Pancreas (tissue), 10 donors: ENCODE measurements around the gene MAP3K5. TPM values are rescaled to one million over a fixed set of nuclear protein-coding genes. Genes with fewer than 3 reads are reported as not detected.
"Not testable (repeated sequence)": the region's sequence is repeated elsewhere in the genome, so short reads cannot be mapped to it uniquely, and the experiment has no call there.

Source experiments
- ATAC-seq, 4 donors: fragments of 200-7000 bp; cut with Tn5 transposase; one replicate each; pipeline versions ENCODE4 v1.8.0 to v1.9.1; 2020; ENCODE audit warnings: mild to moderate bottlenecking in 4 of 4, moderate library complexity in 4 of 4
- DNase-seq, 6 donors: peaks; one replicate each; pipeline ENCODE4 v3.0.0-alpha.2; 2020
- FAIRE-seq: peaks from 2 replicates; lab custom pipeline; 2012; peaks lifted over from hg19 to GRCh38; lab: Jason Lieb, UNC
- H3K27ac ChIP-seq, 4 donors: fragments of 200-600 bp; sonication (generic); 1 replicate in 3 of 4; 2 replicates in 1 of 4; pipeline versions ENCODE4 v1.5.0 to v1.8.0; 2020
- H3K27me3 ChIP-seq, 4 donors: fragments of 200-600 bp; one replicate each; pipeline ENCODE4 v1.8.0; 2021
- H3K36me3 ChIP-seq, 3 donors: fragments of 200-600 bp; sonication (generic) in 1 of 3; one replicate each; pipeline versions ENCODE4 v1.5.0 to v1.8.0; 2020 to 2021
- H3K4me1 ChIP-seq, 3 donors: fragments of 200-600 bp; one replicate each; pipeline ENCODE4 v1.8.0; 2021
- H3K4me3 ChIP-seq, 4 donors: fragments of 200-600 bp; sonication (generic) in 2 of 4; one replicate each; pipeline versions ENCODE4 v1.5.0 to v1.8.0; 2020 to 2021
- H3K9me3 ChIP-seq, 4 donors: fragments of 200-600 bp; one replicate each; pipeline ENCODE4 v1.8.0; 2021
- WGBS, 2 donors: extraction: QIAGEN DNeasy Blood & Tissue Kit; methylation state at CpG; one replicate each; pipeline ENCODE4 v1.1.7; 2013; 5-methylcytosine and 5-hydroxymethylcytosine counted together
- intact Hi-C, 3 donors: fragments of 100-400 bp; cut with DNase I; formaldehyde crosslinking; loops; one replicate each; pipeline versions ENCODE4 v1.11.1 to v1.14.2; 2022
- polyA plus RNA-seq, 2 donors: library from polyadenylated mRNA; stranded (reverse); fragments of 200-250 nt; gene quantifications; one replicate each; pipeline ENCODE4 v1.2.3, GENCODE V29; 2013
- total RNA-seq, 6 donors: library from RNA; stranded (reverse); fragmentation: NEBNext Ultra II Directional in 4 of 6; extraction: Animal tissue kit (Norgen Biotek cat#: 25700) in 4 of 6; gene quantifications; one replicate each; pipeline versions ENCODE4 v1.2.1 to v1.2.4, GENCODE V29; 2021 to 2023
- TF ChIP-seq, protein P1 (sequence below), 4 donors: fragments of 200-600 bp; sonication (generic) in 3 of 4; IDR thresholded peaks; one replicate each; pipeline versions ENCODE4 v1.5.0 to v1.8.0; 2021; ENCODE audit warnings: antibody characterized with exemption in 4 of 4
- donor health status: healthy with polysubstance abuse.
- donor health status: DM: no; HTN: no; CAD: no; lungs with moderate emphysema.
- donor health status: DM: no; HTN: no; CAD: no.
- donor health status: control.
- donor health status: control.
- donor health status: Bipolar disorder and iron deficiency.
- donor health status: DM: yes; HTN: yes; CAD: no.
- donor health status: DM: no; HTN: no; CAD: no.
- donor health status: DM: no; HTN: no; CAD: no.
- donor health status: DM: yes; HTN: yes; CAD: no.

The MAP3K5 gene
- total and polyA plus RNA-seq, 8 donors: 6.7 to 28.6 (median 19.4) TPM

DNA sequence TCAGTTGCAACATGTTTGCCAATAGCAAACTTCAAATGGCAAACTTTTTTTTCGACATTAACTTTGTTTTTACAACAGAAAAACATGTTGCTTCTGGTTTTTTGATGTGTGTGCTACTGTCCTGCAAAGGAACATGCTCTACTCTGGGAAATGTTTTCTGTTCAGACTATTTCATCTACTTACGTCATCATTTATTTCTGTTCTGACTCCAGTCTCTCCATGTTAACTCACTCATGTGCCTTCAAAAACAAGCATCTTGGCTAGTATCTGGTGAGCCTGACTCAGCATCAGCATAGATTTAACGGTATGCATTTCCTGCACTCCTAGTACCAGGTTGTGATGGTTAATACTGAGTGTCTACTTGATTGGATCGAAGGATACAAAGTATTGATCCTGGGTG, 206.0 kb downstream of the MAP3K5 start:
- TF ChIP-seq, protein P1, sequence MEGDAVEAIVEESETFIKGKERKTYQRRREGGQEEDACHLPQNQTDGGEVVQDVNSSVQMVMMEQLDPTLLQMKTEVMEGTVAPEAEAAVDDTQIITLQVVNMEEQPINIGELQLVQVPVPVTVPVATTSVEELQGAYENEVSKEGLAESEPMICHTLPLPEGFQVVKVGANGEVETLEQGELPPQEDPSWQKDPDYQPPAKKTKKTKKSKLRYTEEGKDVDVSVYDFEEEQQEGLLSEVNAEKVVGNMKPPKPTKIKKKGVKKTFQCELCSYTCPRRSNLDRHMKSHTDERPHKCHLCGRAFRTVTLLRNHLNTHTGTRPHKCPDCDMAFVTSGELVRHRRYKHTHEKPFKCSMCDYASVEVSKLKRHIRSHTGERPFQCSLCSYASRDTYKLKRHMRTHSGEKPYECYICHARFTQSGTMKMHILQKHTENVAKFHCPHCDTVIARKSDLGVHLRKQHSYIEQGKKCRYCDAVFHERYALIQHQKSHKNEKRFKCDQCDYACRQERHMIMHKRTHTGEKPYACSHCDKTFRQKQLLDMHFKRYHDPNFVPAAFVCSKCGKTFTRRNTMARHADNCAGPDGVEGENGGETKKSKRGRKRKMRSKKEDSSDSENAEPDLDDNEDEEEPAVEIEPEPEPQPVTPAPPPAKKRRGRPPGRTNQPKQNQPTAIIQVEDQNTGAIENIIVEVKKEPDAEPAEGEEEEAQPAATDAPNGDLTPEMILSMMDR (IDR thresholded peaks at IDR 0.05): no peak
- no peak overlapping the region for H3K4me3 ChIP-seq
- FAIRE-seq (no peak), DNase-seq (no peak), ATAC-seq (peak in 1 of 4 donors; percentile 13)
- no peaks in the 10 kb centered on the region for H3K27me3 ChIP-seq
- no peak overlapping the region for H3K27ac ChIP-seq
- peaks cover 0 to 17% (median 6%) of the 10 kb centered on the region in 3 donors for H3K36me3 ChIP-seq
- 60 to 70% methylated on average over 4 of the region's 4 CpGs for WGBS, 2 donors
- intact Hi-C loops: loop anchor here in 1 of 3 donors (10.0 kb wide), 1 partner anchor 209 kb away; the partner anchor contains the start of gene MAP3K5
- no peaks in the 10 kb centered on the region for H3K9me3 ChIP-seq
- no peaks in the 10 kb centered on the region for H3K4me1 ChIP-seq

DNA sequence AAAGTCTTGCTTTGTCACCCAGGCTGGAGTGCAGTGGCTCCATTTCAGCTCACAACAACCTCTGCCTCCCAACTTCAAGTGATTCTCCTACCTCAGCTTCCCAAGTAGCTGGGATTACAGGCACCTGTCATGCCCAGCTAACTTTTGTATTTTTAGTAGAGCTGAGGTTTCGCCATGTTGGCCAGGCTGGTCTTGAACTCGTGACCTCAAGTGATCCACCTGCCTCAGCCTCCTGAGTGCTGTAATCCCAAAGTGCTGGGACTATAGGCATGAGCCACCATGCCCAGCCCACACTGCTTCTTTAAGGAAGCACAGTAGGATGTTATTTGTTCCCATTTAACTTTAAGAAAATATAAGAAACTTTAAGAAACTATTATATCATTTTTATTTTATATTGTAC, 206.8 kb downstream of the MAP3K5 start:
- H3K4me3 ChIP-seq, FAIRE-seq, H3K4me1 ChIP-seq, H3K27me3 ChIP-seq, ATAC-seq, H3K9me3 ChIP-seq, H3K27ac ChIP-seq, DNase-seq: not testable (repeated sequence)
- H3K36me3 ChIP-seq: peaks cover 0 to 16% (median 0%) of the 10 kb centered on the region in 3 donors
- intact Hi-C loops: loop anchor here in 1 of 3 donors (10.0 kb wide), 1 partner anchor 209 kb away; the partner anchor contains the start of gene MAP3K5
- 93 to 98% methylated on average over 2 of the region's 2 CpGs for WGBS, 2 donors

GRCh38 chr6:136584290-136584689, 208.0 kb downstream of the MAP3K5 start:
- H3K36me3 ChIP-seq: peaks cover 0 to 20% (median 0%) of the 10 kb centered on the region in 3 donors
- H3K27ac ChIP-seq, H3K4me1 ChIP-seq, H3K9me3 ChIP-seq, DNase-seq, FAIRE-seq, H3K4me3 ChIP-seq, H3K27me3 ChIP-seq, ATAC-seq: not testable (repeated sequence)
- 89 to 91% methylated on average over 5 of the region's 5 CpGs for WGBS, 2 donors
- intact Hi-C loops: loop anchor here in 1 of 3 donors (10.0 kb wide), 1 partner anchor 211 kb away; the partner anchor contains the start of gene MAP3K5

GRCh38 chr6:136582711-136583471, 209.4 kb downstream of the MAP3K5 start:
- H3K9me3 ChIP-seq: no peaks in the 10 kb centered on the region
- FAIRE-seq (peak; percentile 93), ATAC-seq (peak; percentile 69 to 86 (median 83)), DNase-seq (no peak)
- intact Hi-C loops: loop anchor here in 1 of 3 donors (10.0 kb wide), 1 partner anchor 212 kb away; the partner anchor contains the start of gene MAP3K5
- TF ChIP-seq, protein P1 (IDR thresholded peaks at IDR 0.05): peak; percentile 10 to 36 (median 24)
- no peaks in the 10 kb centered on the region for H3K27me3 ChIP-seq
- H3K4me3 ChIP-seq: no peak overlapping the region
- 33 to 36% methylated on average over 3 of the region's 3 CpGs for WGBS, 2 donors
- H3K27ac ChIP-seq: peak overlapping the region in 1 of 4 donors; percentile 38
- H3K36me3 ChIP-seq: peaks cover 0 to 31% (median 0%) of the 10 kb centered on the region in 3 donors
- H3K4me1 ChIP-seq: no peaks in the 10 kb centered on the region

- WGBS, 2 donors: 86 to 89% methylated on average over 2 of the region's 2 CpGs
- H3K27me3 ChIP-seq: no peaks in the 10 kb centered on the region
- H3K4me3 ChIP-seq: no peak overlapping the region
- FAIRE-seq (no peak), DNase-seq (no peak), ATAC-seq (no peak)
- TF ChIP-seq, protein P1 (IDR thresholded peaks at IDR 0.05): no peak
- H3K27ac ChIP-seq: no peak overlapping the region
- intact Hi-C loops: loop anchor here in 1 of 3 donors (10.0 kb wide), 1 partner anchor 215 kb away; the partner anchor contains the start of gene MAP3K5
- H3K36me3 ChIP-seq: peaks cover 0 to 31% (median 0%) of the 10 kb centered on the region in 3 donors
- H3K4me1 ChIP-seq: no peaks in the 10 kb centered on the region
- no peaks in the 10 kb centered on the region for H3K9me3 ChIP-seq
These were observed 212.5 kb downstream of the MAP3K5 start for GRCh38 chr6:136579800-136580199.
